Neural cell (in vitro differentiated cells): Measurements from ENCODE around the gene RECQL.

ENCODE experiments used
- RAD21 ChIP-seq: fragments of 450-650 bp; conservative IDR thresholded peaks from 2 replicates; pipeline ENCODE4 v1.6.1; 2014; ENCODE audit warnings: antibody characterized with exemption, mild to moderate bottlenecking, moderate library complexity
- TF ChIP-seq, protein P1 (sequence below): fragments of 450-650 bp; IDR thresholded peaks from 2 replicates; pipeline ENCODE4 v1.5.1; 2014; ENCODE audit warnings: antibody characterized with exemption, mild to moderate bottlenecking, moderate library complexity; ENCODE audit not compliant: poor library complexity, severe bottlenecking

DNA sequence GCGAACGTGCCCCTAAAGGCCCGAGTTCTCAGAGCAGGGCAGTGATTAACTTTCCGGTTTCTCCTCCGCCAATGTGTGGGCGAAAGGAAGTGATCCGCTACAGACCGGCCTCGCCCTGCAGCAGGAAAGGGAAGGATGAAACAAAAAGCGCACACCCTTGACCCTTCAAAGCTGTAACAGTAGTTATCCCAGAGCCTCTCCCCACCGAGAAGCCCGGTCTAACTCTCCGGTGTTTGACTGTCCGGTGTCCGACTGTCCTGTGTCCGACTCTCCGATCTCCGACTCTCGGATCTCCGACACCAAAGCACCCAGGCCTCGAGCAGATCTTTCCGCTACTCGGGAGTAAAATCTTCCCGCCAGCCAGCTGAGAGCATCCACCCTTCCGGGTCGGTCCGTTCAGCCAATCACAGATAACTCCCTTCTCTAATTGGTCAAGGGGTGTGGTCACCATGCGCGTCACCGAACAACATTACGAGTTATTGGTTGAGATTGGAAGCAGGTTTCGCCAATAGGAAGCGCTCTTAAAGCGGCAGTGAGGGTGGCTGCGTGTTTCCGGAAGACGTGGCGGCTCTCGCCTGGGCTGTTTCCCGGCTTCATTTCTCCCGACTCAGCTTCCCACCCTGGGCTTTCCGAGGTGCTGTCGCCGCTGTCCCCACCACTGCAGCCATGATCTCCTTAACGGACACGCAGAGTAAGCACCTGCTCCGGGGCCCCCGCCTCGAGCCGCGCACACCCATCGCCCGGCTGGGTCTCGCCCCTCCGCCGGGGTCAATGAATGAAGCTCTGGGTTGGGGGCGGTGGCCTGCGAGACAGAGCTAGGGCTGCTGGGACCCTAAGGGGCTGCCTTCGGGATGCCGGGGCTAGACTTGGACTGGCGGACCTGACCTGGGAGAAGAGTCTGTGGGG, at the start of gene RECQL, which contains the start of gene GOLT1B:
- peak; percentile 18 for TF ChIP-seq RAD21
- TF ChIP-seq, protein P1, sequence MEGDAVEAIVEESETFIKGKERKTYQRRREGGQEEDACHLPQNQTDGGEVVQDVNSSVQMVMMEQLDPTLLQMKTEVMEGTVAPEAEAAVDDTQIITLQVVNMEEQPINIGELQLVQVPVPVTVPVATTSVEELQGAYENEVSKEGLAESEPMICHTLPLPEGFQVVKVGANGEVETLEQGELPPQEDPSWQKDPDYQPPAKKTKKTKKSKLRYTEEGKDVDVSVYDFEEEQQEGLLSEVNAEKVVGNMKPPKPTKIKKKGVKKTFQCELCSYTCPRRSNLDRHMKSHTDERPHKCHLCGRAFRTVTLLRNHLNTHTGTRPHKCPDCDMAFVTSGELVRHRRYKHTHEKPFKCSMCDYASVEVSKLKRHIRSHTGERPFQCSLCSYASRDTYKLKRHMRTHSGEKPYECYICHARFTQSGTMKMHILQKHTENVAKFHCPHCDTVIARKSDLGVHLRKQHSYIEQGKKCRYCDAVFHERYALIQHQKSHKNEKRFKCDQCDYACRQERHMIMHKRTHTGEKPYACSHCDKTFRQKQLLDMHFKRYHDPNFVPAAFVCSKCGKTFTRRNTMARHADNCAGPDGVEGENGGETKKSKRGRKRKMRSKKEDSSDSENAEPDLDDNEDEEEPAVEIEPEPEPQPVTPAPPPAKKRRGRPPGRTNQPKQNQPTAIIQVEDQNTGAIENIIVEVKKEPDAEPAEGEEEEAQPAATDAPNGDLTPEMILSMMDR: no peak
